Neural crest cell (in vitro differentiated cells): ENCODE measurements around the gene PPM1M. TPM values are rescaled to one million over a fixed set of nuclear protein-coding genes. Genes with fewer than 3 reads are reported as not detected.
A peak's percentile ranks its signal among the peaks of the same experiment; 100 is the strongest.

ENCODE experiments used
- DNase-seq: peaks from one replicate; pipeline ENCODE4 v3.0.0; 2021; ENCODE audit warnings: low read depth, mixed read lengths, low spot score
- H3K27ac Mint-ChIP-seq: one replicate; pipeline ENCODE4 v1.8.0; 2021; ENCODE audit warnings: mild to moderate bottlenecking, mixed read lengths; ENCODE audit not compliant: unreplicated experiment
- H3K27me3 Mint-ChIP-seq: 2 replicates; pipeline ENCODE4 v1.8.0; 2021; ENCODE audit warnings: low read depth, mild to moderate bottlenecking, mixed read lengths
- H3K36me3 Mint-ChIP-seq: 2 replicates; pipeline ENCODE4 v1.8.0; 2021; ENCODE audit warnings: low read depth, mild to moderate bottlenecking, mixed read lengths
- H3K4me1 Mint-ChIP-seq: 2 replicates; pipeline ENCODE4 v1.8.0; 2021; ENCODE audit warnings: mixed read lengths
- H3K4me3 Mint-ChIP-seq: one replicate; pipeline ENCODE4 v1.8.0; 2021; ENCODE audit warnings: mild to moderate bottlenecking, mixed read lengths
- H3K9me3 Mint-ChIP-seq: 2 replicates; pipeline ENCODE4 v1.8.0; 2021; ENCODE audit warnings: mixed read lengths
- total RNA-seq: library from RNA; stranded (reverse); gene quantifications from 2 replicates; pipeline ENCODE4 v1.2.1, GENCODE V29; 2021
- TF ChIP-seq, protein P1 (sequence below): fragments of 200-600 bp; sonication (generic); conservative IDR thresholded peaks from 2 replicates; pipeline ENCODE4 v1.5.0; 2021; ENCODE audit warnings: antibody characterized with exemption, mild to moderate bottlenecking

PPM1M gene
- total RNA-seq, 1 donor from 2014 or later, result 4.4 TPM

DNA sequence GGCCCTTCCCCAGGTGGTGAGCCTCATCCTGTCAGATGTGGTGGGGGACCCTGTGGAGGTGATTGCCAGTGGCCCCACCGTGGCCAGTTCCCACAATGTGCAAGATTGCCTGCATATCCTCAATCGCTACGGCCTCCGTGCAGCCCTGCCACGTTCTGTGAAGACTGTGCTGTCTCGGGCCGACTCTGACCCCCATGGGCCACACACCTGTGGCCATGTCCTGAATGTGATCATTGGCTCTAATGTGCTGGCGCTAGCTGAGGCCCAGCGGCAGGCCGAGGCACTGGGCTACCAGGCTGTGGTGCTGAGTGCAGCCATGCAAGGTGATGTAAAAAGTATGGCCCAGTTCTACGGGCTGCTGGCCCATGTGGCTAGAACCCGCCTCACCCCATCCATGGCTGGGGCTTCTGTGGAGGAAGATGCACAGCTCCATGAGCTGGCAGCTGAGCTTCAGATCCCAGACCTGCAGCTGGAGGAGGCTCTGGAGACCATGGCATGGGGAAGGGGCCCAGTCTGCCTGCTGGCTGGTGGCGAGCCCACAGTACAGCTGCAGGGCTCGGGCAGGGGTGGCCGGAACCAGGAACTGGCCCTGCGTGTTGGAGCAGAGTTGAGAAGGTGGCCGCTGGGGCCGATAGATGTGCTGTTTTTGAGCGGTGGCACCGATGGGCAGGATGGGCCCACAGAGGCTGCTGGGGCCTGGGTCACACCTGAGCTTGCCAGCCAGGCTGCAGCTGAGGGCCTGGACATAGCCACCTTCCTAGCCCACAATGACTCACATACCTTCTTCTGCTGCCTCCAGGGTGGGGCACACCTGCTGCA lies 46.9 kb downstream of the PPM1M start:
- Mint-ChIP-seq H3K27ac (no peak overlapping the region), H3K36me3 (no peaks in the 10 kb centered on the region), H3K27me3 (no peaks in the 10 kb centered on the region), H3K9me3 (no peaks in the 10 kb centered on the region), H3K4me3 (no peak overlapping the region), H3K4me1 (peaks cover 6% of the 10 kb centered on the region)
- DNase-seq, result no peak
- TF ChIP-seq, protein P1, sequence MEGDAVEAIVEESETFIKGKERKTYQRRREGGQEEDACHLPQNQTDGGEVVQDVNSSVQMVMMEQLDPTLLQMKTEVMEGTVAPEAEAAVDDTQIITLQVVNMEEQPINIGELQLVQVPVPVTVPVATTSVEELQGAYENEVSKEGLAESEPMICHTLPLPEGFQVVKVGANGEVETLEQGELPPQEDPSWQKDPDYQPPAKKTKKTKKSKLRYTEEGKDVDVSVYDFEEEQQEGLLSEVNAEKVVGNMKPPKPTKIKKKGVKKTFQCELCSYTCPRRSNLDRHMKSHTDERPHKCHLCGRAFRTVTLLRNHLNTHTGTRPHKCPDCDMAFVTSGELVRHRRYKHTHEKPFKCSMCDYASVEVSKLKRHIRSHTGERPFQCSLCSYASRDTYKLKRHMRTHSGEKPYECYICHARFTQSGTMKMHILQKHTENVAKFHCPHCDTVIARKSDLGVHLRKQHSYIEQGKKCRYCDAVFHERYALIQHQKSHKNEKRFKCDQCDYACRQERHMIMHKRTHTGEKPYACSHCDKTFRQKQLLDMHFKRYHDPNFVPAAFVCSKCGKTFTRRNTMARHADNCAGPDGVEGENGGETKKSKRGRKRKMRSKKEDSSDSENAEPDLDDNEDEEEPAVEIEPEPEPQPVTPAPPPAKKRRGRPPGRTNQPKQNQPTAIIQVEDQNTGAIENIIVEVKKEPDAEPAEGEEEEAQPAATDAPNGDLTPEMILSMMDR, result no peak

DNA sequence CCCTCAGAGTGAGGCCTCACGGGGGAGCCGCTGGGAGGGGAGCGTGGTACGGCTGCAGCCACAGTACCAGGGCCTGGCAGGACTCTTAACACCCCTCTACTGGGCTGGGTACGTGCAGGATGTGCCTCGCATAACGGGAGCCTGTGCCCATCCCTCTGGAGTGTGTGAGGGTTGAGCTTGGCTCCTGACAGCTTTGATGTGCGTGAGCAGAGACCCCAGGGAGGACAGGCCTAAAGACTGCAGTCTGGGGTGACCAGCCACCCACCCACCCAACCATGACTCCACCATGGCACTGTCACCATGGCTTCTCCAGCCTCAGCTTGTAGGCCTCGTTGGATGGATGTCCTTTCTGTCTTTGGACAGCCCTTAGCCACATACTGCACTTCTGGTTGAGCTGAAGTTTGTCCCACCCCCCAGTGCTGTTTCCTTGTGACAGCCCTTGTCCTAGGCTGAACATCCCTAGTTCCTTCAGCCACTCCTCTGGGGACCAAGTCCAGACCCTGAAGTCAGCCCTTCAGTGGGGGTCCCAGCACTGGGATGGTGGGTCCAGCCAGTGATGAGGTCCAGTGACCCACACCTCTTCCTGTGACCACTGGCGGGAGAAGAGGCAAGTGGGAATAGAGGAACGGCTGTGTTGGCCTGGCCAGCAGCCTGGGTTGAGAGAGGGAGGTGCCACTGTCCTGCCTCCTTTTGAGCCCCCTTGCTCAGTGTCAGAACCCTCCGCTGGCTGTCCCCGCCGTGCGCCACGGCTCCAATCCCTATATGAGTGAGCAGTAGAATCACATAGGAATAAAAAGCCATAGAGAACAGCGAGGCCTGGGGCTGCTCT lies 48.1 kb downstream of the PPM1M start:
- Mint-ChIP-seq H3K4me3 (peak overlapping the region; percentile 23), H3K27me3 (no peaks in the 10 kb centered on the region), H3K4me1 (peaks cover 12% of the 10 kb centered on the region), H3K36me3 (no peaks in the 10 kb centered on the region), H3K9me3 (no peaks in the 10 kb centered on the region), H3K27ac (no peak overlapping the region)
- DNase-seq, result no peak
- TF ChIP-seq, protein P1, result no peak

DNA sequence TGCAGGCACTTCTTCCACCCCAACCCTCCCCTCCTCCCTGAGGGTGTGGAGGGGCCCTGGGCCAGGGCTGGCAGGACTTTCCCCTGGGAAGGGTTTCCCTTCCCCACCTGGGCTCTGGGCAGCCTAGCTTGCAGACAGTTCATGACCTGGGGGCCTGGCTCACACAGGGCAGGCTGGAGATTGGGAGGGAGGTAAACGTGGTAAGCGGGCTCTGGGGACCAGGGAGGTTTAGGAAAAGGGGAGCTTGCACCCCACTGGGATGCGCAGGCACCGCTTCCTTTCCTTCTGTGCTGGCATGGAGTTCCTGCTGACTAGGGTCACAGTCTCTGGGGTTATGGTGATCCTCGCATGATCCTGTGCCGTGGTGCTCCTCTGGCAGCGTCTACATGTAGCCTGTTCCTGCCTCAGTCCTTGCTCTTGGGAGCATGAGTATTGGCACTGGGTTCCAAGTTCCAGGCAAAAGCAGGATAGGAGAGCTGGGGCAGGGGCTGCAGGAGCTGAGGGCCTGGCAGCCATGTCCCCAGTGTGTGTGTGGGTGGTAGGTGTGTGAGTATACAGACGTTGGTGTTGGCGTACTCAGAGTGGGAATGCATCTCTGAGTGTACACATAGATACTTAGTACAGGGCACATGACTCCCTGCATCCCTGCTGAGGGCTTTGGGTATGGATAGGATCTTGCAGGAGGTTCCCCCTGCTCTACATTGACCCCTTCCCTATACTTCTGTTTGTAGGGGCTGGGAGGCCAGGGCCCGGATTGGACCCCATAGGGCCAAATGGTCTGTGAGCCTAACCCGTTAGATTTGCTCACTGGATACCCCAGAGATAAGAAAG lies 49.0 kb downstream of the PPM1M start:
- no peaks in the 10 kb centered on the region for H3K36me3 Mint-ChIP-seq
- TF ChIP-seq, protein P1, result no peak
- H3K9me3 Mint-ChIP-seq, result no peaks in the 10 kb centered on the region
- peak overlapping the region; percentile 44 for H3K4me3 Mint-ChIP-seq
- peaks cover 2% of the 10 kb centered on the region for H3K27me3 Mint-ChIP-seq
- peaks cover 20% of the 10 kb centered on the region for H3K4me1 Mint-ChIP-seq
- H3K27ac Mint-ChIP-seq, result peak overlapping the region; percentile 75
- no peak for DNase-seq

- H3K27me3 Mint-ChIP-seq, result peaks cover 3% of the 10 kb centered on the region
- peak overlapping the region; percentile 60 for H3K4me3 Mint-ChIP-seq
- no peak overlapping the region for H3K27ac Mint-ChIP-seq
- H3K36me3 Mint-ChIP-seq, result no peaks in the 10 kb centered on the region
- no peaks in the 10 kb centered on the region for H3K9me3 Mint-ChIP-seq
- TF ChIP-seq, protein P1, result no peak
- DNase-seq, result no peak
- H3K4me1 Mint-ChIP-seq, result peaks cover 32% of the 10 kb centered on the region
These were observed 50.2 kb downstream of the PPM1M start for GRCh38 chr3:52295671-52296208.
